ENCODE results near the gene MED26. TPM values are rescaled to one million over a fixed set of nuclear protein-coding genes. Genes with fewer than 3 reads are reported as not detected.

The MED26 gene
- total and polyA plus RNA-seq, 2 of the 13 experiments (the other 11 are each of a cell fraction or from before 2014, with no cell fraction given) = 3.5 to 3.8 TPM

DNA sequence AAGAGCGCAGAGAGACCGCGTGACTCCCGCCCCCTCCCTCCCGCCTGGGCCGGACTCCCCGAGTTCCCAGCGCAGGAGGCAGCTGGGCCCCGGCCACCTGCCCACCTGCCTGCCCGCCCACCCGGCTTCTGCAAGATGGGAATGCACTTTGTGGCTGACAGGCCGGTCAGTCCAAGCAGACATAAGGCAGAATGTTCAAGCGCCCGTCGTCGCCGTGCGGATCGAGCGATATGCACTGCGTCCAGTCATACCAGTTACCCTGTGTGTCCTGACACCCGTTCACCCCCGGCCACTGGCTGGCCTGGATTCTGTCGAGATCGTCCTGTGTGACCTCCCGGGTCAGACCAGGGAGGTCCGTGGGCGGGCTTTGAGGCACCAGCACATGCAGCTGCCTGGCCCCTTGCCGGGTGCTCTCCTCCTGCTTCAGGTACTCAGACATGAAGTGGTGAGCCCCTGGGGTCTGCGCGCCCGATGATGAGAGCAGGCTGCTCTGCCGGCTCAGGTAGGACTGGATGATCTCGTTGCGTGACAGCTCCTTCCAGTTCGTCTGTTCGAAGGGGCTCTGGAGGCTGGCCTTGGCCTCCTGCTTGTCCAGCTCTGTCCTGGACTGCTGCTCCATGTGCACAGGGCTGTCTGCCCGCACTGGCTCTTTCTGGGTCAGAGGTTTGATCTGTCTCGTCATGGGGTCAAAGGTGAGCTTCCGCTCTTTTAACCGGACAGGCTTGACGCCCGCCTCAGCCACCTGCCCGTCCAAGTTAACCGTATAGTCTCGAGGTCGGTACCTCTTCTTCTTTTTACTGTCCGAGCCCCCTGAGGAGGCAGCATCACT, 51.9 kb downstream of the MED26 start:
- Histone ChIP-seq H2AFZ (ENCODE audit: low read length) (no peak overlapping the region), H3K27me3 (ENCODE audit: control insufficient read depth in 1 of 2, insufficient read depth in 2 of 2, low read length in 2 of 2) (no peaks in the 10 kb centered on the region; a peak in 1 of 5 replicates), H3K4me1 (ENCODE audit: insufficient read depth, low read length) (peaks cover 21% of the 10 kb centered on the region), H3K79me2 (ENCODE audit: insufficient read depth, low read length) (peaks cover 53% of the 10 kb centered on the region), H3K4me3 (replicated peaks in 1 of 3; ENCODE audit: insufficient read depth in 1 of 3, low read depth in 2 of 3, low read length in 3 of 3) (no peak overlapping the region), H3K9ac (ENCODE audit: insufficient read depth, low read depth, low read length) (no peak overlapping the region), H4K20me1 (ENCODE audit: insufficient read depth, low read length) (peaks cover 12% of the 10 kb centered on the region; the same call in 1 of the 2 replicates), H3K4me2 (ENCODE audit: low read depth, low read length) (no peak overlapping the region), H3K36me3 (replicated peaks in 1 of 2; ENCODE audit: control insufficient read depth in 1 of 2, insufficient read depth in 2 of 2, low read length in 2 of 2) (peaks cover 16 to 40% of the 10 kb centered on the region in 2 experiments; a peak in 4 of 5 replicates), H3K9me3 (ENCODE audit: low read length) (no peaks in the 10 kb centered on the region), H3K27ac (ENCODE audit: extremely low read length, insufficient read depth, low read length) (no peak overlapping the region)
- in situ Hi-C loops (cut with HindIII; ENCODE audit: extremely low pct_ligation_motif_present, low pct_unique_long_range_greater_than_20kb) = no loop called here
- ChIA-PET POLR2A (interaction anchor here (1.2 kb wide), 1 partner anchor 9 kb away, joined by 3 read pairs; no protein-coding TSS in a partner anchor), CTCF (ENCODE audit: low intra/inter-chr PET ratio, low total read pairs) (no interaction called here)
- no TSS peak for BruUV-seq (replicated peaks)
- intact Hi-C loops (cut with micrococcal nuclease; ENCODE audit: unreplicated experiment) = no loop called here
- DNase-seq (ENCODE audit: low spot score) = no peak
- FAIRE-seq = no peak
- TF ChIP-seq, protein P1, sequence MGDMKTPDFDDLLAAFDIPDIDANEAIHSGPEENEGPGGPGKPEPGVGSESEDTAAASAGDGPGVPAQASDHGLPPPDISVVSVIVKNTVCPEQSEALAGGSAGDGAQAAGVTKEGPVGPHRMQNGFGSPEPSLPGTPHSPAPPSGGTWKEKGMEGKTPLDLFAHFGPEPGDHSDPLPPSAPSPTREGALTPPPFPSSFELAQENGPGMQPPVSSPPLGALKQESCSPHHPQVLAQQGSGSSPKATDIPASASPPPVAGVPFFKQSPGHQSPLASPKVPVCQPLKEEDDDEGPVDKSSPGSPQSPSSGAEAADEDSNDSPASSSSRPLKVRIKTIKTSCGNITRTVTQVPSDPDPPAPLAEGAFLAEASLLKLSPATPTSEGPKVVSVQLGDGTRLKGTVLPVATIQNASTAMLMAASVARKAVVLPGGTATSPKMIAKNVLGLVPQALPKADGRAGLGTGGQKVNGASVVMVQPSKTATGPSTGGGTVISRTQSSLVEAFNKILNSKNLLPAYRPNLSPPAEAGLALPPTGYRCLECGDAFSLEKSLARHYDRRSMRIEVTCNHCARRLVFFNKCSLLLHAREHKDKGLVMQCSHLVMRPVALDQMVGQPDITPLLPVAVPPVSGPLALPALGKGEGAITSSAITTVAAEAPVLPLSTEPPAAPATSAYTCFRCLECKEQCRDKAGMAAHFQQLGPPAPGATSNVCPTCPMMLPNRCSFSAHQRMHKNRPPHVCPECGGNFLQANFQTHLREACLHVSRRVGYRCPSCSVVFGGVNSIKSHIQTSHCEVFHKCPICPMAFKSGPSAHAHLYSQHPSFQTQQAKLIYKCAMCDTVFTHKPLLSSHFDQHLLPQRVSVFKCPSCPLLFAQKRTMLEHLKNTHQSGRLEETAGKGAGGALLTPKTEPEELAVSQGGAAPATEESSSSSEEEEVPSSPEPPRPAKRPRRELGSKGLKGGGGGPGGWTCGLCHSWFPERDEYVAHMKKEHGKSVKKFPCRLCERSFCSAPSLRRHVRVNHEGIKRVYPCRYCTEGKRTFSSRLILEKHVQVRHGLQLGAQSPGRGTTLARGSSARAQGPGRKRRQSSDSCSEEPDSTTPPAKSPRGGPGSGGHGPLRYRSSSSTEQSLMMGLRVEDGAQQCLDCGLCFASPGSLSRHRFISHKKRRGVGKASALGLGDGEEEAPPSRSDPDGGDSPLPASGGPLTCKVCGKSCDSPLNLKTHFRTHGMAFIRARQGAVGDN (CRISPR knock-in tag; IDR thresholded peaks at IDR 0.05) = peak; percentile 29; the same call in 1 of the 2 replicates
- TF ChIP-seq ZBTB20 (CRISPR knock-in tag; IDR thresholded peaks at IDR 0.05; ENCODE audit: borderline replicate concordance, low read depth) = no peak
- 98% methylated on average over 33 of the region's 48 CpGs for WGBS (ENCODE audit: low lambda C conversion rate)
- no peak for ATAC-seq
